Peyer's patch (tissue), 4 donors: ENCODE results near the gene SNN. TPM values are rescaled to one million over a fixed set of nuclear protein-coding genes. Genes with fewer than 3 reads are reported as not detected.
A peak's percentile ranks its signal among the peaks of the same experiment; 100 is the strongest.

ENCODE experiments used
- DNase-seq, 3 donors: peaks; one replicate each; pipeline ENCODE4 v3.0.0-alpha.2; 2017 to 2019
- H3K27ac ChIP-seq, 4 donors: fragments of 200-600 bp; sonication (generic); one replicate each; pipeline ENCODE4 v1.5.1; 2016 to 2019
- H3K27me3 ChIP-seq, 2 donors: fragments of 200-600 bp; sonication (generic); one replicate each; pipeline ENCODE4 v1.5.1; 2019
- H3K36me3 ChIP-seq, 3 donors: fragments of 200-600 bp; sonication (generic); one replicate each; pipeline ENCODE4 v1.5.1; 2016 to 2019
- H3K4me1 ChIP-seq, 4 donors: fragments of 200-600 bp; sonication (generic); one replicate each; pipeline ENCODE4 v1.5.1; 2016 to 2019
- H3K4me3 ChIP-seq, 4 donors: fragments of 200-600 bp; sonication (generic); 1 replicate in 3 of 4; 2 replicates in 1 of 4; pipeline ENCODE4 v1.5.1; 2016 to 2019; ENCODE audit warnings: mild to moderate bottlenecking in 1 of 4
- H3K9me3 ChIP-seq, 4 donors: fragments of 200-600 bp; sonication (generic); one replicate each; pipeline ENCODE4 v1.5.1; 2016 to 2019; ENCODE audit warnings: mild to moderate bottlenecking in 1 of 4
- CTCF ChIP-seq, 6 experiments: fragments of 450-650 bp in 4 of 6; fragments of 200-600 bp in 2 of 6; sonication (generic) in 1 of 6; IDR thresholded peaks; one replicate each; pipeline ENCODE4 v1.5.1; 2017 to 2019; ENCODE audit warnings: antibody characterized with exemption in 6 of 6, mild to moderate bottlenecking in 3 of 6, moderate library complexity in 1 of 6
- POLR2A ChIP-seq, 2 donors: fragments of 450-650 bp; IDR thresholded peaks; one replicate each; pipeline ENCODE4 v1.5.1; 2017; ENCODE audit warnings: antibody characterized with exemption in 2 of 2, mild to moderate bottlenecking in 2 of 2, moderate library complexity in 2 of 2
- total RNA-seq, 4 donors: library from RNA; depleted of rRNA; stranded (reverse); fragments of >200 nt; gene quantifications; one replicate each; pipeline ENCODE4 v1.1.0, GENCODE V29; 2016

The SNN gene
- total RNA-seq, 4 donors from 2014 or later, result 4.2 to 5.0 (median 4.5) TPM

- Histone ChIP-seq H3K4me1 (peaks cover 0 to 27% (median 6%) of the 10 kb centered on the region in 4 donors), H3K27ac (peak overlapping the region; percentile 3 to 64 (median 42)), H3K36me3 (no peaks in the 10 kb centered on the region), H3K27me3 (no peaks in the 10 kb centered on the region), H3K4me3 (no peak overlapping the region), H3K9me3 (no peaks in the 10 kb centered on the region)
- peak in 1 of 3 donors; percentile 61 for DNase-seq
- TF ChIP-seq POLR2A (IDR thresholded peaks at IDR 0.05) (no peak), CTCF (IDR thresholded peaks at IDR 0.05) (no peak)
Measured at GRCh38 chr16:11632455-11632939, 35.8 kb upstream of the SNN start.

- TF ChIP-seq CTCF (IDR thresholded peaks at IDR 0.05) (no peak), POLR2A (IDR thresholded peaks at IDR 0.05) (no peak)
- Histone ChIP-seq H3K27ac (peak overlapping the region in 2 of 4 donors; percentile 3 to 64), H3K27me3 (no peaks in the 10 kb centered on the region), H3K4me1 (peaks cover 0 to 27% (median 6%) of the 10 kb centered on the region in 4 donors), H3K9me3 (no peaks in the 10 kb centered on the region), H3K4me3 (no peak overlapping the region), H3K36me3 (no peaks in the 10 kb centered on the region)
- DNase-seq, result no peak
Measured at GRCh38 chr16:11633113-11633512, 35.1 kb upstream of the SNN start.

GRCh38 chr16:11634312-11634711, 33.9 kb upstream of the SNN start:
- no peak for TF ChIP-seq POLR2A (IDR thresholded peaks at IDR 0.05)
- TF ChIP-seq CTCF (IDR thresholded peaks at IDR 0.05), result no peak
- no peak overlapping the region for H3K4me3 ChIP-seq
- peaks cover 0 to 24% (median 6%) of the 10 kb centered on the region in 4 donors for H3K4me1 ChIP-seq
- DNase-seq, result no peak
- H3K9me3 ChIP-seq, result no peaks in the 10 kb centered on the region
- no peaks in the 10 kb centered on the region for H3K27me3 ChIP-seq
- no peak overlapping the region for H3K27ac ChIP-seq
- no peaks in the 10 kb centered on the region for H3K36me3 ChIP-seq

GRCh38 chr16:11635113-11635652, 33.1 kb upstream of the SNN start:
- no peak for TF ChIP-seq CTCF (IDR thresholded peaks at IDR 0.05)
- peak; percentile 20 to 48 for TF ChIP-seq POLR2A (IDR thresholded peaks at IDR 0.05)
- Histone ChIP-seq H3K9me3 (no peaks in the 10 kb centered on the region), H3K4me1 (peaks cover 0 to 22% (median 3%) of the 10 kb centered on the region in 4 donors), H3K27me3 (no peaks in the 10 kb centered on the region), H3K36me3 (no peaks in the 10 kb centered on the region), H3K4me3 (no peak overlapping the region), H3K27ac (peak overlapping the region in 3 of 4 donors; percentile 55 to 67 (median 62))
- peak in 2 of 3 donors; percentile 74 to 78 for DNase-seq

GRCh38 chr16:11635679-11636171, 32.5 kb upstream of the SNN start:
- H3K4me1 ChIP-seq, result peaks cover 0 to 25% (median 3%) of the 10 kb centered on the region in 4 donors
- DNase-seq, result no peak
- no peaks in the 10 kb centered on the region for H3K36me3 ChIP-seq
- H3K27ac ChIP-seq, result peak overlapping the region in 3 of 4 donors; percentile 55 to 67 (median 62)
- H3K4me3 ChIP-seq, result peak overlapping the region in 2 of 4 donors; percentile 21 to 29
- TF ChIP-seq CTCF (IDR thresholded peaks at IDR 0.05) (no peak), POLR2A (IDR thresholded peaks at IDR 0.05) (no peak)
- no peaks in the 10 kb centered on the region for H3K27me3 ChIP-seq
- H3K9me3 ChIP-seq, result no peaks in the 10 kb centered on the region
